HG03521 (cell line): ENCODE data around the gene EP400.

Source experiments
- ATAC-seq: cut with Tn5 transposase; IDR thresholded peaks from one replicate; pipeline ENCODE4 v1.9.1; 2021; ENCODE audit warnings: mild to moderate bottlenecking, moderate library complexity; ENCODE audit not compliant: unreplicated experiment

EP400 gene

DNA sequence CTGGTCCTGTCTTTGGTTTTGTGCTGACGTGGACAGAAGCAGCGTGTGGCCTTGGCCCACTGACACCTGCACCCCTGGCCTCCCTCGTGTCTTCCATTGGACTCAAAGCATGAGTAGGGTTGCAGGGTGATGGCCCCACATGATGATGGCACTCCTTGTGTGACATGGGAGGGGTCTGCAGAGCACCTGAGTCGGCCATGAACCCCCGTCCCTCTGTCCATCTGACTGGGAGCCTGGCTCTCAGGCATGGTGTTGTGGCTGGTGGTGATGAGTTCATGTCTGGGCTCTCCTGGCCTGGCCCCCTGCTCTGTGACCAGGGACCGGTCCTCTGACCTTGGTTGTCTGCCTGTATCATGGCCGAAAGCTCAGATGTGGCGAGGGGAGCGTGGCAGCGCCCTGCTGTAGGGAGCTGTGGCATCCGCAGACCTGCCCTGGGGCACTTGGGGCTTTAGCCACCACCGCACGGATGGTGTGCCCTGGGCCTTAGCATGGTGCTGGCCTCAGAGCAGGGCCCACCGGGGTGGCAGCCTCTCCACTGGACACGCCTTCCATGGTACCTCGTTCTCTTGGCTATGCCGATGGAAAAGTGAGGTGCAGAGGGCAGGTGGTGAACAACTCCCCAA lies 38.6 kb upstream of the EP400 start:
- ATAC-seq = no peak

DNA sequence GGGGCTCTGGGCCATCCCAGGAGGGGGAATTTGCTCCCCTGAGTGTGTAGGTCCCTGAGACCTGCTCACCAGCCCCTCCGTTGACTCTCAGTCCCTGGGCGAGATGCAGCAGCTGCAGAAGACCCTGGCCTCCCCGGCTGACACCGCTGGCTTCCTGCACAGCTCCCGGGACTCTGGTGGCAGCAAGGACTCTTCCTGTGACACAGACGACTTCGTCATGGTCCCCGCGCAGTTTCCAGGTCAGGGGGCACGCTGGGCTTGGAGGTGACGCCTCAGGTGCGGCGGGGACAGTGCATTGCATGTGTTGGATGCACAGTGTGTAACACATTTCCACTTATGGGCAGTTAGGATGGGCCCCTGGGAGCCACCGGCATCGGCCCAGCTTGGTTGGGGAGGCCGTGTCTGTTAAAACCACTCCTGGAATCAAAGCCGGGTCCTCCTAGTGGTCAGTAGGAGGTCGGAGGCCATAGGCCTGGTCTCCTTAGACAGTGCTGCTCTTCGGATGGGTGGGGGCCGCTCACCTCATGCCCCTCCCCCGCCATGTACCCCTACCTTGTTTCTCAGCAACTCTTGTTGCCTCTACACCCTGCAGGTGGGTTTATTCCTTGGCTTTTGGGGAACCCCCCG lies 37.8 kb upstream of the EP400 start:
- no peak for ATAC-seq

DNA sequence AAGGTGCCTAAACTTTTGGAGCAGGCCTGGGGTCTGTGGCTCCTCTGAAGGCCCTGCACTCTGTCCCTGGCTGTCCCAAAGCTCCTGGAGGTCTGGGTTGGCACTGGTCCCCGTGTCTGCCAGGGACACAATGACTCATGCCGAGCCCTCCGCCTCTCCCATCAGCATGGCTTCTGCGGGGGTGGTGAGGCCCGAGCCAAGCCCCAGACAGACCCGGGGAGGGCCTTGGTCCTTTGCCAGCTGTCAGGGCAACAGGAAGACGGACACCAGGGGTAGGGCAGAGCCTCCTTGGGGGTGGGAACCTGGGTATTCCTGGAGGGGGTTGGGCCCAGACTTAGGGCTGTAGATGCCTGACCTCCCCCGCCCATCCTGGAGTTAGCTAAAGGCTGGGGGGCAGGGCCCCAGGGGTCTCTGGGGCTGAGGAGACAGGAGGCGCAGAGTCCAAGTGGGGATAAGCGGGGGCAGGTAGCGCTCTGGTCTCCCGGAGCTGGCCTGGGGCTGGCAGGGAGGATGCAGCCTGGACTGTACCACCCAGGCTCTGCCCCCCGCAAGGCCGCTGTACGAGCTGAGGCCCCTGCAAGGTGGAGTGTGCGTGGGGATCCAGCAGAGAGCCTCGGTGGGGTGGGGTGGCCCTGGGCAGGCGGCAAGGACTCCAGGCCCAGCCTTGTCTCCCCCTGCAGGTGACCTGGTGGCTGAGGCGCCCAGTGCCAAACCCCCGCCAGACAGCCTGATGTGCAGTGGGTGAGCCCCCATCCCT lies 37.0 kb upstream of the EP400 start:
- ATAC-seq = no peak

DNA sequence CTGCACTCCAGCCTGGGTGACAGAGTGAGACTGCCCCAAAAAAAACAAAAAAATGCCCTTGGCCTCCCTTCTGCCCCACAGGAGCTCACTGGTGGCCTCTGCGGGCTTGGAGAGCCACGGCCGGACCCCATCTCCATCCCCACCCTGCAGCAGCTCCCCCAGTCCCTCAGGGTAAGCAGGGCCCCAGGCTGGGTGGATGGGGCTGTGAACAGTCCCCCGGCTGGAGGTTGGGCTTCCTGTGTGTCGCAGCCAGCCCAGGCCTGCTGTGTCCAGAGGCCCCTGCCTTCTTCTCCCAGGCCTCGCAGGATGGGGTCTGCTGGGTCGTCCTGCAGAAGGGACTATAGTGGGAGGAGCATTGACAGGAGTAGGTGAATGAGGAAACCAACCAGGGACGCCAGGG lies 36.1 kb upstream of the EP400 start:
- no peak for ATAC-seq

DNA sequence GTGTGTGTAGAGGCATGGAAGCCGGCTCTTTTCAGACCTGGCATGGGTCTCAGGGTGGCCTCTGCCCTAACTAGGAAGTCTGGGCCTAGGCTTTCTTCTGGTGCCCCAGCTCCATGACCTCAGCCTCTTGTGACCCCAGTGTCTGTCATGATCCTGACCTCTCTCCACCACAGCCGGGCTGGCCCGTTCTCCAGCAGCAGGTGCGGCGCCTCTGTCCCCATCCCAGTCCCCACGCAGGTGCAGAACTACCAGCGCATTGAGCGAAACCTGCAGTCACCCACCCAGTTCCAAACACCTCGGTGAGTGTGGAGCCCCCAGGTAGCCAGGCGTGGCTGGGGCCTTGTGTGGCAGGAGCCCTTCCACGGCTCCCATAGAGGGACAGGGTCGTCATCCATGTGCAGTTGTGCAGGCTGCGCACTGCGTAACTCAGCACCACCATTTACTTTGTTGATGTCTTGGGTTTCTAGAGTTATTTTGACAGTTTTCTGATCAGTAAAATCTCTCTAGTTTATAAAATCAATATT lies 35.5 kb upstream of the EP400 start:
- ATAC-seq = no peak

DNA sequence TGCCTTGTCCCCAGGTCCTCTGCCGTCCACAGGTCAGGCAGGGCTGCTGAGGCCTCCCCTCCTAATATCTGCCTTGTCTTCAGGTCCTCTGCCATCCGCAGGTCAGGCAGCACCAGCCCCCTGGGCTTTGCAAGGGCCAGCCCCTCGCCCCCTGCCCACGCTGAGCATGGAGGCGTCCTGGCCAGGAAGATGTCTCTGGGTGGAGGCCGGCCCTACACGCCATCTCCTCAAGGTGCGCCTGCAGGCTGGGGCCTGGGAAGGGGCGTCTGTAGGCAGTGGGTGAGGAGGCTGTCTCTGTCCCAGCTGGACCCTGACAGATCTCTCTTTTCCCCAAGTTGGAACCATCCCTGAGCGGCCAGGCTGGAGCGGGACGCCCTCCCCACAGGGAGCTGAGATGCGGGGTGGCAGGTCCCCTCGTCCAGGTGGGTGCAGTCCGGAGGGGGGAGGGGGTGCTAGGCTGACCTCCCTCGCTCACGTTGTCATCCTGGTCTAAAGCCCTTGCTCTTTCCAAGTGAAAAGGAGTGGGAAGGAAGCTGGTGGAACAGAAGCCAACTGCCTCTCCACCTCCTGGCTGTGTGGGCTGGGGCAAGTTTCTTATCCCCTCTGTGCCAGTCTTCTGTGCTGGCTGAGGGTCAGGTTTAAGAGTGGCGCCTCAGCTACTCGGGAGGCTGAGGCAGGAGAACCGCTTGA lies 34.6 kb upstream of the EP400 start:
- no peak for ATAC-seq

DNA sequence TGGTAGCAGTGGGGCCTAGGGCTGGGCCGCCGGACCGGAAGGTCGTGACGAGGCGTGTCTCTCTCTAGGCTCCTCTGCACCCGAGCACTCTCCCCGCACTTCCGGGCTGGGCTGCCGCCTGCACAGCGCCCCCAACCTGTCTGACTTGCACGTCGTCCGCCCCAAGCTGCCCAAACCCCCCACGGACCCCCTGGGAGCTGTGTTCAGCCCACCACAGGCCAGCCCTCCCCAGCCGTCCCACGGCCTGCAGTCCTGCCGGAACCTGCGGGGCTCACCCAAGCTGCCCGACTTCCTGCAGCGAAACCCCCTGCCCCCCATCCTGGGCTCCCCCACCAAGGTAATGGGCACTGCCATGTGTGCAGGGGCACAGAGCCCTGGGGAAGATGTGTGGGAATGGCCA lies 33.9 kb upstream of the EP400 start:
- ATAC-seq = no peak

DNA sequence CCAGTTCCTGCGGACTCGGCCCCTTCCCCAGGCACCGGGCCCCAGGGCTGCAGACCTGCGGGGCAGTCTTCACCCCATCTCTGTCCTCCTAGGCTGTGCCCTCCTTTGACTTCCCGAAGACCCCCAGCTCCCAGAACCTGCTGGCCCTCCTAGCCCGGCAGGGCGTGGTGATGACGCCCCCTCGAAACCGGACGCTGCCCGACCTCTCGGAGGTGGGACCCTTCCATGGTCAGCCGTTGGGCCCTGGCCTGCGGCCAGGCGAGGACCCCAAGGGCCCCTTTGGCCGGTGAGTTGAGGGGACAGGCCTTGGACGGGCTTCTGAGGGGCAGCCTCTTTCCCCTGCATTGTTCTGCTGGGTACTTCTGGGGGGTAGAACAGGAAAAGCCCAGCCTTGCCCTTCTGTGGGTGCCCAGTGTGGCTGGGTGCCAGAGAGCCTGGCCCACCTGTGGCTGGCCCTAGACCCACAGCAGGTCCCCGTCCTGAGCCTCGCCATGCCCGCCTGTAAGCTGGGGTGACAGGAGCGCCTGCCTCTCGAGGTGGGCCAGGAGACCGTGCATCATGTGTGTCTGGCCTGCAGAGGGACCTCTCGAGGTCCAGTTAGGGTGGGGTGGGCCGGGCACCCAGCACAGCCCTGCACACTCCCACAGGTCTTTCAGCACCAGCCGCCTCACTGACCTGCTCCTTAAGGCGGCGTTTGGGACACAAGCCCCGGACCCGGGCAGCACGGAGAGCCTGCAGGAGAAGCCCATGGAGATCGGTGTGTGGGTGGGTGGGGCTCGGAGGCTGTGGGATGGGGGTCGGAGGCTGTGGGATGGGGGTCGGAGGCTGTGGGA lies 33.2 kb upstream of the EP400 start:
- ATAC-seq = no peak

DNA sequence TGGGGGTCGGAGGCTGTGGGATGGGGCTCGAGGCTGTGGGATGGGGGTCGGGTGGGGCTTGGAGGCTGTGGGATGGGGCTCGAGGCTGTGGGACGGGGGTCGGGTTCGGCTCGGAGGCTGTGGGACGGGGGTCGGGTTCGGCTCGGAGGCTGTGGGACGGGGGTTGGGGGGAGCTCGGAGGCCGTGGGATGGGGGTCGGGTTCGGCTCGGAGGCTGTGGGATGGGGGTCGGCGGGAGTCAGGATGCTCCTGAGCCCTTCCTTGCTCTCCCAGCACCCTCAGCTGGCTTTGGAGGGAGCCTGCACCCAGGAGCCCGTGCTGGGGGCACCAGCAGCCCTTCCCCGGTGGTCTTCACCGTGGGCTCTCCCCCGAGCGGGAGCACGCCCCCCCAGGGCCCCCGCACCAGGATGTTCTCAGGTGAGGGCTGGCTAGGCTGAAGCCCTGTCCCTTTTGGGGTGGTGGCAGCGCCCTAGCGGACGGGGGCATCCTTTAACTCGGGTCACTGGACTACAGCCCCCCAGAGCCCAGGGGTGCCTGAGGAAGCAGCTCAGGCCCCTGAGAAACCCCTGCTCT lies 32.5 kb upstream of the EP400 start:
- no peak for ATAC-seq

DNA sequence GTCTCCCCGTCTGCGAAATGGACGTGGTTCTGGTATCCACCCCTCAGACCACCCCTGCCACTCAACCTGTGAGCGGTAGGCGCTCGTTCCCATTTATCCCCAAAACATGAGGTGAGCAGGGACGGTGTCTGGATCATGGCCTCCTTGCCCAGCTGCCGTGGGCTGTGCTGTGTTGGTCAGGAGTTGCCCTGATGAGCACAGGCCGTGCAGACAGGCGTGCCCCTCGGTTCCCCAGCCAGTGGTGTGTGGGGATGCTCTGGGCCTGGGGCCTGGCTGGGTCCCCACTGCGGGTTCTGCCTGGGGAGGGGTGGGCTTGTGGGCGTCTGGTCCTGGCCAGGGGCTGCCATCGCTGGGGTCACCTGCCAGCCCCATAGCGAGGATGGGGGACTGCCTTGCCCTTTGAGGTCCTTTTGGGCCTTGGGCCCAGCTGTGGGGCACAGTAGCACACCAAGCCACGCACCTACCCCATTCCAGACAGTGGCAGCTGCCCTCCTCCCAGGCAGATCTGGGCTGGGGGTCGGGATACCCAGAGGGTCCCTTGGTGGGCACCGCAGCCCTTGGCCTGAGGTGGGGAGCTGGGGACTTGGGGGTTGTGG lies 31.9 kb upstream of the EP400 start:
- no peak for ATAC-seq

DNA sequence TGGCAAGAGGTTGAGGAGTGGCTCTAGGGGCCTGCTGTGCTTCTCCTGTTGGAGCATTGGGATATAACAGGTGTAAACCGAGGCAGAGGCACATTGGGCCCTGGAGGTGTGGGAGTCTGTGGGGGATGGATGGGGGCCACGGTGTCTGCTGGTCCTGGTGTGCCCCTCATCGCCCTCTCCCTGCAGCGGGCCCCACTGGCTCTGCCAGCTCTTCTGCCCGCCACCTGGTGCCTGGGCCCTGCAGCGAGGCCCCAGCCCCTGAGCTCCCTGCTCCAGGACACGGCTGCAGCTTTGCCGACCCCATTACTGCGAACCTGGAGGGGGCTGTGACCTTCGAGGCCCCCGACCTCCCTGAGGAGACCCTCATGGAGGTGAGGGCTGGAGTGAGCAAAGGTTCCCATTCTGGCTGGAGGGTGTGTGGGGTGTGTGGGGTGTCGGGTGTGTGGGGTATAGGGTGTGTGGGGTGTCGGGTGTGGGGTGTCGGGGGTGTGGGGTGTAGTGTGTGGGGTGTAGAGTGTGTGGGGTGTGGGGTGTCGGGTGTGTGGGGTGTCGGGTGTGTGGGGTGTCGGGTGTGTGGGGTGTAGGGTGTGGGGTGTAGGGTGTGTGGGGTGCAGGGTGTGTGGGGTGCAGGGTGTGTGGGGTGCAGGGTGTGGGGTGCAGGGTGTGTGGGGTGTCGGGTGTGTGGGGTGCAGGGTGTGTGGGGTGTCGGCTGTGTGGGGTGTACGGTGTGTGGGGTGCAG lies 31.3 kb upstream of the EP400 start:
- no peak for ATAC-seq

DNA sequence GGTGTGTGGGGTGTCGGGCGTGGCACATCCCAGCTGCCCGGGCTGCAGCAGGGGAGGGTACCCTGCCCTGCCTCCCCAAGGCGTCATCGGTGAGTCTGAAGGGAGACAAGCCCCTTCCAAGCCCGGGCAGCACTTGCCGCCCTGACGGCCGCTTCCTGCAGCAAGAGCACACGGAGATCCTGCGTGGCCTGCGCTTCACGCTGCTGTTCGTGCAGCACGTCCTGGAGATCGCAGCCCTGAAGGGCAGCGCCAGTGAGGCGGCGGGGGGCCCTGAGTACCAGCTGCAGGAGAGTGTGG lies 30.7 kb upstream of the EP400 start:
- no peak for ATAC-seq

DNA sequence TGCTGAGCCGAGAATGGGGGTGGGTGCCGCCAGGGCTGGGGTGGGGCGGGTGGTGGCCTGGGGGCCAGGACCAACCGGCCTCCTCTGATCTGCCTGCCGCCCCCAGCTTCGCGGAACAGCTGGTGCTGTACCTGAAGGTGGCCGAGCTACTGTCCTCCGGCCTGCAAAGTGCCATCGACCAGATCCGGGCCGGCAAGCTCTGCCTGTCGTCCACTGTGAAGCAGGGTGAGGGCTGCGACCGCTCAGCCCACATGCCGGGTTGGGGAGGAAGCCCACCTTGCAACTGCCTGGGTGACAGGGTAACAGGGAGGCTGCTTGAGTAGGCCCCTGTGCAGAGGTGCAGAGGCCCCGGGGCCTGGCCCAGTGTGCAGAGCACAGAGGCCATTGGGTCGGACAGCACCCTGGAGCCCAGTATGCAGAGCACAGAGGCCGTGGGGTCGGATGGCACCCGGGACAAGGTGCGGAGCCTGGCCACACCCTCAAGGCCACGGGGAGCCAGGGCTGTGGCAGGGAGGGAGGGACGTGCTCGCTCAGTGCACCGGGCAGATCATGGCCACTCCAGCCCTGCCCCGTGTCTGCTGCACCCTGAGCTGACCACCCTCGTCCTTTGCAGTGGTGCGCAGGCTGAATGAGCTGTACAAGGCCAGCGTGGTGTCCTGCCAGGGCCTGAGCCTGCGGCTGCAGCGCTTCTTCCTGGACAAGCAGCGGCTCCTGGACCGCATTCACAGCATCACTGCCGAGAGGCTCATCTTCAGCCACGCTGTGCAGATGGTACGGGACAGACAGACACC lies 30.2 kb upstream of the EP400 start:
- no peak for ATAC-seq

DNA sequence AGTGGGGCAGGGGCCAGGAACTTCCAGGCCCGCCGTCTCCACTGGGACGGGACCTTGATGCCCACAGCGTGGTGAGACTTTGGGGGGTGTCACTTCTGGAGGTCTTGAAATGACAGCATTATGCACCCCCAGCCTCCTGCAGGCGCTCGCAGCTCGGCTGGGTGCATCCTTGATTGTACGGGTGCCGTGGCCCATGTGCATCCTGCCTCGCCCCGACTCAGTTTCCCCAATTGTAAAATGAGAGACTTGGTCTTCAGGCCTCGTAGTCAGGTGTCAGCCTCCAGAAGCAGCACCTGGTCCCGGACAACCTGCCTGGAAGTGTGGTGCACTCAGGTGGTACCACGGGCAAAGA lies 29.6 kb upstream of the EP400 start:
- ATAC-seq = no peak

DNA sequence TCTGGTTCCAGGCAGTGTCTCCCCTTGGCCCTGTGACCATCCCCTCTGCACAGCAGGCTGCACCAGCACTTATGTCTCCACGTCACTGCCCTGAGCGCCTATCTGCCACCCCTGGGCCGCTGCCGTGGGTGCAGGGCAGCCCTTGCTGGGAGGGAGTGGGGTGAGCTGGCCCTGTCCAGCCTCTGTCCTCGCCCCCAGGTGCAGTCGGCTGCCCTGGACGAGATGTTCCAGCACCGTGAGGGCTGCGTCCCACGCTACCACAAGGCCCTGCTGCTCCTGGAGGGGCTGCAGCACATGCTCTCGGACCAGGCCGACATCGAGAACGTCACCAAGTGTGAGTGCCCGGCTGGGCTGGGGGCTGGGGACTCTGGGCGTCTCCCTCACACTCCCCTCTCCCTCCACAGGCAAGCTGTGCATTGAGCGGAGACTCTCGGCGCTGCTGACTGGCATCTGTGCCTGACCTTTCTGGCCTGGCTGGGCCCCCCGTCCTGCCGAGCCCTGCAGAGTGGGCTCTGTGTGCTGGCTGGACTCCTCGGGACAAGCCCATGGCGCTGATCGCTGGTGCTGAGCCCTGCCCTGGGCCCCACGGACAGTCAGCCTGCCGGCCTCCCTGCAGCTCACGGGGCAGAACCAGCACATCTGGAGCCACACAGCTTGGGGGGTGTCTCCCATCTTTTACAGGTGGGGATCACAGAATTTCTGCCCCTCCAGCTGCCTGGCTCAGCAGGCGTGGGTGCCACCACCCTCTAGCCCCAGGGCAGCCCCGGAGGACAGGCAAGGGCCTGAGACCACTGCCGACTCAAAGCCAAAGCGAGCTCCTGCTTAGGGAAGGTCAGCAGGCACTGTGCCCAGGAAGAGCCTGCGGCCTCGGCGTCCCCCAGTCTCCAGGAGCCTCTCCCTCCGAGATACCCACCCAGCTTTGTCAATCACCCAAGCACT lies 28.6 kb upstream of the EP400 start:
- ATAC-seq = no peak

DNA sequence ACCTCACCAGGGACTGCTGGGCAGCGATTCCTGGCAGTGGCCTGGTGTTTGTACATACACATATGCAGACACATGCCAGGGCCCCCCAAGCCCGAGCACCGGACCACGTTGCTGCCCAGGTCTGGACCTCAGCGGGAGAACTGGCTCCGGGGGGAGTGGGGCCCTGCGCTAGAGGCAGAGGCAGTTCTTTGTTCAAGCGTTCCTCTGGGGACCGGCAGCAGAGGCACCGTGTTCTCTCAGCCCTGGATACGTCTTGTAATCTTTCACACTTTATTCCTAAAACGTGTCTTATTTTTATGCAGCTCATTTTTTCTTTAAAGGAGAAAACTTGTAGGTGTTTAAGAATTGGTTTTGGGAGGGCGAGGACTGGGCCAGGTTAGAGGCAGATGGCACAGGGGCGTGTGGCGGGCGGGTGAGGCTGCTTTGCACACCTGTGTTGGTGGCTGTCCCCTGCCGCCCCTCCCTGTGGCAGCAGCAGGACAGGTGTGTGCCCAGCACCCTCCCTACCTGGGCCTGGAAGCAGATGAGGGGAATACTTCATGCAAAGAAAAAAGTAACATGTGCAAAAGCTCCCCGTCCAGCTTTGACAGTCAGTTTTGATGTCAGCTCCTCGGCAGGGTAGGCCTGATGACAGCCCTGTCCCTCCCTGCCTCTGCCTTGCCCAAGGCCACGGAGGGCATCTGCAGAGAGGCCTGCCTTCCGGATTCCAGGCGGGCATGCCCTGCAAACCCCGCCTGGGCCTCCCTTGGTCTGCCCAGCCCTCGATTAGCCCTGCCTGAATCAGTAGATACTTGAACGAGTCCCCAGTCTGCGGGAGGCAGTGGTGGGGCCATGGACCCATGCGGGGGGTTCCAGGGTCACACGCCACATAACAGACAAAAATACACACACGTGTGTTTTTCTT lies 27.6 kb upstream of the EP400 start:
- no peak for ATAC-seq

DNA sequence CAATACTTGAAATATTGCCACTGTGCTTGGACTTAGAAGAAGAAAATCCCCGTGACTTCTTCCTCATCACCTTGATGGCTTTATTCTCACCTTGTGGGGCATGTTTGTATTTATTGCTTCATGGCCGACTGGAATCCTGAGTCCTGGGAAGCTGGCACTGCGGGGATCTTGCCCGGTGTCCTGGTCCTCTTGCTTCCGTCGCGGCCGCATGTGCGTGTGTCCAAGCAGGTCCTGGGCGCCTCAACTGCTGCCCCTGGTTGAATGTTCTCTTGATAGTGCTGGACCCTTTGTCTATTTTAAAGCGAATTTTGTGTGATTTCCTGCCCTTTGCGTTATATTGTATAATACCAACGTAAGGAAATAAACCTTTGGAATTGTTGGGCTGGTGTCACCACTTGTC lies 27.0 kb upstream of the EP400 start:
- no peak for ATAC-seq
